IMR-90 (cell line): Measurements from ENCODE around the gene TNFRSF14. TPM values are rescaled to one million over a fixed set of nuclear protein-coding genes. Genes with fewer than 3 reads are reported as not detected.

Experiments used
- ATAC-seq: fragments of 200-7000 bp; cut with Tn5 transposase; 2 replicates; pipeline ENCODE4 v1.9.1; 2020; ENCODE audit warnings: low read depth, mild to moderate bottlenecking, moderate library complexity
- BruUV-seq: library from RNA; stranded (reverse); fragments of 400-500 nt; replicated peaks from 2 replicates; lab custom pipeline; 2021; lab: Mats Ljungman, UMichigan
- CTCF ChIA-PET: fragments of 300-600 bp; formaldehyde crosslinking; extraction: SDS; loops from one replicate; lab custom pipeline; 2021; ENCODE audit warnings: antibody characterized with exemption; lab: Yijun Ruan, JAX
- POLR2A ChIA-PET: fragments of 300-600 bp; sonication (Branson Sonifier 250); formaldehyde crosslinking; loops from one replicate; lab custom pipeline; 2022; ENCODE audit warnings: antibody characterized with exemption; ENCODE audit not compliant: unreplicated experiment; lab: Charles Lee
- DNase-seq: peaks from one replicate; pipeline ENCODE4 v3.0.0; 2013
- H2AFZ ChIP-seq: replicated peaks from 2 replicates; pipeline ENCODE3; 2013; ENCODE audit warnings: low read length, mild to moderate bottlenecking; ENCODE audit not compliant: poor library complexity
- H2AK5ac ChIP-seq: 2 replicates; pipeline ENCODE4 v1.6.1; 2013; ENCODE audit warnings: low read depth, low read length, inconsistent platforms
- H2AK9ac ChIP-seq: replicated peaks from 2 replicates; pipeline ENCODE3; 2013; ENCODE audit warnings: mild to moderate bottlenecking, low read depth, low read length, moderate library complexity; ENCODE audit not compliant: poor library complexity
- H2BK120ac ChIP-seq: 2 replicates; pipeline ENCODE4 v1.6.1; 2013; ENCODE audit warnings: low read depth, low read length, inconsistent platforms
- H2BK15ac ChIP-seq: 3 replicates; pipeline ENCODE4 v1.6.1; 2013; ENCODE audit warnings: low read depth, low read length, inconsistent platforms
- H2BK20ac ChIP-seq: 2 replicates; pipeline ENCODE4 v1.6.1; 2013; ENCODE audit warnings: low read depth, mild to moderate bottlenecking, inconsistent platforms, low read length, moderate library complexity
- H2BK5ac ChIP-seq: 2 replicates; pipeline ENCODE4 v1.6.1; 2013; ENCODE audit warnings: mild to moderate bottlenecking, low read depth, low read length, inconsistent platforms; ENCODE audit not compliant: poor library complexity, severe bottlenecking
- H3K14ac ChIP-seq: replicated peaks from 2 replicates; pipeline ENCODE4 v1.6.1; 2013; ENCODE audit warnings: low read depth, low read length, inconsistent platforms
- H3K18ac ChIP-seq: 2 replicates; pipeline ENCODE4 v1.6.1; 2013; ENCODE audit warnings: low read depth, low read length, control low read depth
- H3K23ac ChIP-seq: 2 replicates; pipeline ENCODE4 v1.6.1; 2013; ENCODE audit warnings: low read depth, low read length, inconsistent platforms
- H3K27ac ChIP-seq: 2 replicates; pipeline ENCODE4 v1.5.1; 2013; ENCODE audit warnings: mild to moderate bottlenecking, control low read depth, low read length; ENCODE audit not compliant: insufficient read depth
- H3K27me3 ChIP-seq: 2 replicates; pipeline ENCODE4 v1.6.1; 2013; ENCODE audit warnings: low read length; ENCODE audit not compliant: control insufficient read depth, insufficient read depth
- H3K36me3 ChIP-seq: 2 replicates; pipeline ENCODE4 v1.6.1; 2013; ENCODE audit warnings: low read length, mixed read lengths; ENCODE audit not compliant: control insufficient read depth, insufficient read depth
- H3K4ac ChIP-seq: 2 replicates; pipeline ENCODE4 v1.6.1; 2013; ENCODE audit warnings: low read depth, low read length, inconsistent platforms
- H3K4me1 ChIP-seq: 2 replicates; pipeline ENCODE4 v1.6.1; 2013; ENCODE audit warnings: low read length, mixed read lengths; ENCODE audit not compliant: control insufficient read depth, insufficient read depth
- H3K4me2 ChIP-seq: 2 replicates; pipeline ENCODE4 v1.6.1; 2013; ENCODE audit warnings: low read depth, mild to moderate bottlenecking, control low read depth, low read length, moderate library complexity
- H3K4me3 ChIP-seq: 2 replicates; pipeline ENCODE4 v1.5.1; 2013; ENCODE audit warnings: low read depth, mild to moderate bottlenecking, control low read depth, low read length, moderate library complexity; ENCODE audit not compliant: insufficient read depth
- H3K56ac ChIP-seq: 2 replicates; pipeline ENCODE4 v1.6.1; 2013; ENCODE audit warnings: low read length, inconsistent platforms; ENCODE audit not compliant: insufficient read depth; ENCODE audit errors: extremely low read depth
- H3K79me1 ChIP-seq, 2 experiments: 2 replicates each; pipeline ENCODE4 v1.6.1; 2013; ENCODE audit warnings: low read length in 2 of 2, inconsistent platforms in 1 of 2, low read depth in 1 of 2
- H3K9ac ChIP-seq: 2 replicates; pipeline ENCODE4 v1.6.1; 2013; ENCODE audit warnings: low read depth, low read length, control low read depth
- H3K9me1 ChIP-seq: 2 replicates; pipeline ENCODE4 v1.6.1; 2013; ENCODE audit warnings: low read length, inconsistent platforms; ENCODE audit not compliant: insufficient read depth
- H3K9me3 ChIP-seq: 2 replicates; pipeline ENCODE4 v1.6.1; 2013; ENCODE audit warnings: low read length; ENCODE audit not compliant: control insufficient read depth, insufficient read depth
- H4K20me1 ChIP-seq: 2 replicates; pipeline ENCODE4 v1.6.1; 2013; ENCODE audit warnings: low read length, inconsistent platforms; ENCODE audit not compliant: insufficient read depth
- H4K5ac ChIP-seq: 2 replicates; pipeline ENCODE4 v1.6.1; 2013; ENCODE audit warnings: mild to moderate bottlenecking, low read depth, low read length, control low read depth
- H4K8ac ChIP-seq, 2 experiments: 2 replicates each; pipeline ENCODE4 v1.6.1; 2013; ENCODE audit warnings: low read depth in 2 of 2, low read length in 2 of 2, control low read depth in 1 of 2, inconsistent platforms in 1 of 2
- H4K91ac ChIP-seq: 2 replicates; pipeline ENCODE4 v1.6.1; 2013; ENCODE audit warnings: low read depth, low read length, inconsistent platforms; ENCODE audit not compliant: insufficient read depth
- BHLHE40 ChIP-seq: fragments of 150-350 bp; IDR thresholded peaks from 2 replicates; pipeline ENCODE4 v1.6.1; 2016; ENCODE audit warnings: mild to moderate bottlenecking, low read depth, low read length
- CEBPB ChIP-seq: IDR thresholded peaks from 2 replicates; pipeline ENCODE4 v1.6.1; 2012; ENCODE audit warnings: low read depth, low read length, improper control_type of control experiment
- CHD1 ChIP-seq: IDR thresholded peaks from 2 replicates; pipeline ENCODE4 v1.6.1; 2012; ENCODE audit warnings: low read depth, low read length, improper control_type of control experiment
- FOS ChIP-seq: fragments of 150-350 bp; IDR thresholded peaks from 2 replicates; pipeline ENCODE4 v1.6.1; 2016; ENCODE audit warnings: low read depth, low read length
- MAFK ChIP-seq: IDR thresholded peaks from 2 replicates; pipeline ENCODE4 v1.6.1; 2012; ENCODE audit warnings: low read depth, low read length, improper control_type of control experiment
- MAZ ChIP-seq: IDR thresholded peaks from 2 replicates; pipeline ENCODE4 v1.6.1; 2012; ENCODE audit warnings: low read depth, mild to moderate bottlenecking, low read length, improper control_type of control experiment, moderate library complexity, borderline replicate concordance
- MXI1 ChIP-seq: IDR thresholded peaks from 2 replicates; pipeline ENCODE4 v1.6.1; 2012; ENCODE audit warnings: low read depth, mild to moderate bottlenecking, low read length, moderate library complexity, borderline replicate concordance
- RFX5 ChIP-seq: IDR thresholded peaks from 2 replicates; pipeline ENCODE4 v1.8.0; 2012; ENCODE audit warnings: low read depth, mild to moderate bottlenecking, low read length, moderate library complexity
- SMC3 ChIP-seq: fragments of 150-350 bp; IDR thresholded peaks from 2 replicates; pipeline ENCODE4 v1.6.1; 2016; ENCODE audit warnings: low read depth, mild to moderate bottlenecking, antibody characterized with exemption, low read length, moderate library complexity
- WGBS, 2 experiments: methylation state at CpG; one replicate each; pipeline versions ENCODE4 v1.1.5 to v1.1.7; 2013; ENCODE audit warnings: missing lambda C conversion rate in 2 of 2; ENCODE audit not compliant: insufficient read length in 1 of 2; ENCODE audit errors: extremely low coverage in 2 of 2; 5-methylcytosine and 5-hydroxymethylcytosine counted together
- dilution Hi-C: fragments of 300-500 bp; cut with HindIII; formaldehyde crosslinking; loops from one replicate; pipeline ENCODE4 v1.14.3; 2018; ENCODE audit warnings: low sequenced_read_pairs; ENCODE audit not compliant: unreplicated experiment
- in situ Hi-C: fragments of 300-500 bp; cut with MboI; formaldehyde crosslinking; loops from 3 replicates; pipeline ENCODE4 v1.14.3; 2019; ENCODE audit warnings: low sequenced_read_pairs, inconsistent platforms, mixed read lengths
- intact Hi-C: fragments of 100-400 bp; cut with micrococcal nuclease; formaldehyde crosslinking; loops from 2 replicates; pipeline ENCODE4 v1.10.0; 2022
- polyA plus RNA-seq, 3 experiments: library from polyadenylated mRNA; depleted of rRNA; stranded (reverse); fragments of >200 nt; gene quantifications; 2 replicates each; pipeline ENCODE4 v1.2.3, GENCODE V29; 2012; ENCODE audit warnings: low replicate concordance in 1 of 3
- total RNA-seq: library from RNA; depleted of rRNA; stranded (reverse); fragments of >200 nt; gene quantifications from 2 replicates; pipeline ENCODE4 v1.2.3, GENCODE V29; 2012
- TF ChIP-seq, protein P1 (sequence below): fragments of 150-350 bp; IDR thresholded peaks from 2 replicates; pipeline ENCODE4 v1.6.1; 2016; ENCODE audit warnings: low read depth, mild to moderate bottlenecking, low read length, moderate library complexity, borderline replicate concordance
- TF ChIP-seq, protein P2 (sequence below): conservative IDR thresholded peaks from 2 replicates; pipeline ENCODE4 v1.5.1; 2012; ENCODE audit warnings: mild to moderate bottlenecking, low read depth, low read length, improper control_type of control experiment

Gene TNFRSF14
- total and polyA plus RNA-seq, 2 of the 4 experiments (the other 2 are of a cell fraction) = 1.3 to 4.2 TPM

DNA sequence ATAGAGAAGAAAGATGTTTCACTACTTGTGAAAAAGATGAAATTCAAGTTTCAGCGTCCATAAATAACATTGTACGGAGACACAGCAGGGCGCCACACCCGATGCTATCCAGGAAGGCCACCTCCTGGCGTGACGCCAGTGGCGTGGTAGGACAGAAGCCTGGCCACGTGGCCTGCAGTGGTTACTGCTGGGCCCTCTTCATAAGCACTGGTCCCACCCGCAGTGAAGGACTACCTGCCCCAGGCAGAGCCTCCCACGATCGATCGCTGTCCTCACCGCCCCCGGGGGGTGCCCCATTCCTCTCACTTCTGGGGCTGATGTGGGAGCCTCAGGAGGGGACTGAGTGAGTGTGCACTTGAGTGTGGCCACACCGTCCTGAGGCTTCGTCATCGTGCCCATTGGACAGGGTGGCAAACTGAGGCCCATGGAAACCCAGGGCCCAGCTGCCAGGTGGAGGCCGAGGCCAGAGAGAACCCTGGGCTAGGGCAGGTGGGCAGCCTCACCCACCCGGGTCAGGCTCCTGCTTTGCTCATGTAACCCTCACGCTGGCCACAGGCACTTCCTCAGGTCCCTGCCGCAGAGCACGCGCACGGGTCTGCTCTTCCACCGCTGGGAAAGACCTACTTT lies 14.4 kb upstream of the TNFRSF14 start (continued):
- TF ChIP-seq, protein P1, sequence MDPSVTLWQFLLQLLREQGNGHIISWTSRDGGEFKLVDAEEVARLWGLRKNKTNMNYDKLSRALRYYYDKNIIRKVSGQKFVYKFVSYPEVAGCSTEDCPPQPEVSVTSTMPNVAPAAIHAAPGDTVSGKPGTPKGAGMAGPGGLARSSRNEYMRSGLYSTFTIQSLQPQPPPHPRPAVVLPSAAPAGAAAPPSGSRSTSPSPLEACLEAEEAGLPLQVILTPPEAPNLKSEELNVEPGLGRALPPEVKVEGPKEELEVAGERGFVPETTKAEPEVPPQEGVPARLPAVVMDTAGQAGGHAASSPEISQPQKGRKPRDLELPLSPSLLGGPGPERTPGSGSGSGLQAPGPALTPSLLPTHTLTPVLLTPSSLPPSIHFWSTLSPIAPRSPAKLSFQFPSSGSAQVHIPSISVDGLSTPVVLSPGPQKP = no peak
- no peak for TF ChIP-seq CEBPB

DNA sequence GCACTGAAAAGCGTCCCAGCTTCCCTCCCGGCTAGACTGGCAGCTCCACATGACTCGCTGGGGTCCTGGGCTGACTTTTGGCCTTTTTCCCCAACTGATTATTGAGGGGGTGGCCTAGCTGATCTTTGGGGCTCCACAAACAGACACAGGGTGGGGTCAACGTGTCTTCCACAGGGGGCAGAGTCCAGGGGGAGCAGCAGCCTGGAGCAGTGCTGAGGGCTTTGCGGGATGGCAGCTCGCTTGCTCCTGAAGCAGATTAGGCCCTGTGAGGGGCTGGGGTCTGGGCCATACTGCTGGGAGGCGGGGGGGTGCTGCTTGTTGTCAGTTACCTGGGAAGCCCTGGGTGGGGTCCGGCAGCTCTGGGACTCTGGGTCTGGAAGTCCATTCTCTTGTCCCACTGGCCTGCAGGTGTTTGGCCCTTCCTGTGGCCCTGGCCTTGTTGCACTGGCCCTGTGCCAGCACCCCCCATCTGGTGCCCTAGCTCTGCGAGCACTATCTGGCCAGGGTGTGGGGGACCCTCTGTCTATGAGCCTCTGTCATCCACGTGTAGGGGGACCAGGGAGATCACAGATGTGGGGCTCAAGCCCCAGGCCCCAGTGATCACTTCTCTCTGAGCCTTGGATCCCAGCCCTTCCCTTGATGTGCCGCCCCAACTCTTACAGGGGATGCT lies 13.8 kb upstream of the TNFRSF14 start:
- in situ Hi-C loops = loop anchor here (5.0 to 25.0 kb wide), 2 partner anchors 130 to 355 kb away; partner anchors contain the start of genes FAAP20 and PEX10
- Histone ChIP-seq H3K27me3 (peaks cover 2% of the 10 kb centered on the region; the same call in 1 of the 2 replicates), H2BK120ac (no peak overlapping the region), H2BK20ac (no peak overlapping the region; the same call in 1 of the 2 replicates), H3K27ac (no peak overlapping the region), H3K9me3 (no peaks in the 10 kb centered on the region), H3K4me1 (peaks cover 5% of the 10 kb centered on the region), H3K23ac (no peak overlapping the region), H3K36me3 (no peaks in the 10 kb centered on the region), H2AK5ac (no peak overlapping the region), H3K14ac (no peak overlapping the region), H2BK15ac (no peak overlapping the region), H4K20me1 (no peaks in the 10 kb centered on the region), H4K91ac (no peak overlapping the region), H3K9ac (no peak overlapping the region), H2AFZ (peak overlapping the region; percentile 39), H2AK9ac (no peak overlapping the region), H3K56ac (no peak overlapping the region), H4K8ac (no peak overlapping the region), H2BK5ac (no peak overlapping the region), H3K18ac (no peak overlapping the region), H3K4me3 (no peak overlapping the region), H3K9me1 (no peaks in the 10 kb centered on the region), H4K5ac (no peak overlapping the region), H3K79me1 (peaks cover 0 to 7% of the 10 kb centered on the region in 2 experiments; a peak in 1 of 4 replicates), H3K4ac (no peak overlapping the region), H3K4me2 (no peak overlapping the region)
- intact Hi-C loops = no loop called here
- BruUV-seq = no TSS peak
- no peak for ATAC-seq
- CTCF ChIA-PET = no interaction called here
- POLR2A ChIA-PET = interaction anchor here (0.5 kb wide), 1 partner anchor 314 kb away, joined by 3 read pairs; no protein-coding TSS in a partner anchor
- DNase-seq = no peak
- WGBS, 2 experiments = 92% methylated on average over 4 of the region's 11 CpGs; no CpG with 5 or more reads in 1 of the 2 experiments
- dilution Hi-C loops = no loop called here
- TF ChIP-seq MAZ (no peak), MAFK (no peak), CHD1 (no peak), MXI1 (no peak), FOS (no peak), RFX5 (no peak), SMC3 (no peak), BHLHE40 (no peak)
- TF ChIP-seq, protein P1 = no peak
- TF ChIP-seq, protein P2, sequence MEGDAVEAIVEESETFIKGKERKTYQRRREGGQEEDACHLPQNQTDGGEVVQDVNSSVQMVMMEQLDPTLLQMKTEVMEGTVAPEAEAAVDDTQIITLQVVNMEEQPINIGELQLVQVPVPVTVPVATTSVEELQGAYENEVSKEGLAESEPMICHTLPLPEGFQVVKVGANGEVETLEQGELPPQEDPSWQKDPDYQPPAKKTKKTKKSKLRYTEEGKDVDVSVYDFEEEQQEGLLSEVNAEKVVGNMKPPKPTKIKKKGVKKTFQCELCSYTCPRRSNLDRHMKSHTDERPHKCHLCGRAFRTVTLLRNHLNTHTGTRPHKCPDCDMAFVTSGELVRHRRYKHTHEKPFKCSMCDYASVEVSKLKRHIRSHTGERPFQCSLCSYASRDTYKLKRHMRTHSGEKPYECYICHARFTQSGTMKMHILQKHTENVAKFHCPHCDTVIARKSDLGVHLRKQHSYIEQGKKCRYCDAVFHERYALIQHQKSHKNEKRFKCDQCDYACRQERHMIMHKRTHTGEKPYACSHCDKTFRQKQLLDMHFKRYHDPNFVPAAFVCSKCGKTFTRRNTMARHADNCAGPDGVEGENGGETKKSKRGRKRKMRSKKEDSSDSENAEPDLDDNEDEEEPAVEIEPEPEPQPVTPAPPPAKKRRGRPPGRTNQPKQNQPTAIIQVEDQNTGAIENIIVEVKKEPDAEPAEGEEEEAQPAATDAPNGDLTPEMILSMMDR = no peak
